Astrocyte (in vitro differentiated cells and primary cell): ENCODE data around the gene PROM1. TPM values are rescaled to one million over a fixed set of nuclear protein-coding genes. Genes with fewer than 3 reads are reported as not detected.

ENCODE experiments used
- DNase-seq: peaks from one replicate; pipeline ENCODE4 v3.0.0-alpha.2; 2010; ENCODE audit warnings: low read depth
- FAIRE-seq: peaks from 2 replicates; lab custom pipeline; 2011; peaks lifted over from hg19 to GRCh38; lab: Jason Lieb, UNC
- H2AFZ ChIP-seq: 2 replicates; pipeline ENCODE4 v1.6.0; 2012; ENCODE audit warnings: low read depth, low read length, inconsistent platforms
- H3K27ac ChIP-seq: 2 replicates; pipeline ENCODE4 v1.5.1; 2011; ENCODE audit warnings: low read depth, low read length, inconsistent platforms
- H3K27me3 ChIP-seq: 2 replicates; pipeline ENCODE4 v1.6.0; 2011; ENCODE audit warnings: low read length, inconsistent platforms; ENCODE audit not compliant: insufficient read depth
- H3K36me3 ChIP-seq: 2 replicates; pipeline ENCODE4 v1.5.1; 2011; ENCODE audit warnings: low read length, inconsistent platforms; ENCODE audit not compliant: insufficient read depth
- H3K4me1 ChIP-seq: 2 replicates; pipeline ENCODE4 v1.5.1; 2011; ENCODE audit warnings: low read length, inconsistent platforms; ENCODE audit not compliant: insufficient read depth
- H3K4me2 ChIP-seq: 2 replicates; pipeline ENCODE4 v1.6.0; 2012; ENCODE audit warnings: low read length, inconsistent platforms
- H3K4me3 ChIP-seq: 2 replicates; pipeline ENCODE4 v1.5.1; 2011; ENCODE audit warnings: low read depth, mild to moderate bottlenecking, low read length, inconsistent platforms; ENCODE audit not compliant: insufficient read depth
- H3K79me2 ChIP-seq: 2 replicates; pipeline ENCODE4 v1.6.0; 2012; ENCODE audit warnings: mild to moderate bottlenecking, low read length, inconsistent platforms; ENCODE audit not compliant: insufficient read depth
- H3K9ac ChIP-seq: 2 replicates; pipeline ENCODE4 v1.6.0; 2012; ENCODE audit warnings: mild to moderate bottlenecking, low read length, inconsistent platforms
- H3K9me3 ChIP-seq: 2 replicates; pipeline ENCODE4 v1.5.1; 2012; ENCODE audit warnings: low read depth, mild to moderate bottlenecking, low read length, inconsistent platforms; ENCODE audit not compliant: insufficient read depth
- H4K20me1 ChIP-seq: 2 replicates; pipeline ENCODE4 v1.6.0; 2012; ENCODE audit warnings: low read length, inconsistent platforms; ENCODE audit not compliant: insufficient read depth
- H3K27ac Mint-ChIP-seq: one replicate; pipeline ENCODE4 v1.8.0; 2021; ENCODE audit warnings: mild to moderate bottlenecking, mixed read lengths; ENCODE audit not compliant: unreplicated experiment
- H3K27me3 Mint-ChIP-seq: one replicate; pipeline ENCODE4 v1.8.0; 2021; ENCODE audit warnings: low read depth, mixed read lengths; ENCODE audit not compliant: unreplicated experiment
- H3K36me3 Mint-ChIP-seq: one replicate; pipeline ENCODE4 v1.8.0; 2021; ENCODE audit warnings: low read depth, mixed read lengths; ENCODE audit not compliant: unreplicated experiment
- H3K4me1 Mint-ChIP-seq: one replicate; pipeline ENCODE4 v1.8.0; 2021; ENCODE audit warnings: low read depth, mixed read lengths; ENCODE audit not compliant: unreplicated experiment
- H3K4me3 Mint-ChIP-seq: one replicate; pipeline ENCODE4 v1.8.0; 2021; ENCODE audit warnings: mild to moderate bottlenecking, moderate library complexity, mixed read lengths; ENCODE audit not compliant: unreplicated experiment
- H3K9me3 Mint-ChIP-seq: one replicate; pipeline ENCODE4 v1.8.0; 2021; ENCODE audit warnings: mild to moderate bottlenecking, mixed read lengths; ENCODE audit not compliant: unreplicated experiment
- CTCF ChIP-seq: IDR thresholded peaks from 2 replicates; pipeline ENCODE4 v1.5.1; 2011; ENCODE audit warnings: low read depth, mild to moderate bottlenecking, inconsistent platforms, low read length, moderate library complexity; ENCODE audit not compliant: insufficient read depth
- EZH2 ChIP-seq: IDR thresholded peaks from 2 replicates; pipeline ENCODE4 v1.6.1; 2012; ENCODE audit warnings: mild to moderate bottlenecking, low read length, inconsistent platforms; ENCODE audit not compliant: insufficient read depth
- total RNA-seq: library from RNA; stranded (reverse); gene quantifications from 2 replicates; pipeline ENCODE4 v1.2.1, GENCODE V29; 2021

The PROM1 gene
- total RNA-seq, 1 donor from 2014 or later, result 34.5 TPM

DNA sequence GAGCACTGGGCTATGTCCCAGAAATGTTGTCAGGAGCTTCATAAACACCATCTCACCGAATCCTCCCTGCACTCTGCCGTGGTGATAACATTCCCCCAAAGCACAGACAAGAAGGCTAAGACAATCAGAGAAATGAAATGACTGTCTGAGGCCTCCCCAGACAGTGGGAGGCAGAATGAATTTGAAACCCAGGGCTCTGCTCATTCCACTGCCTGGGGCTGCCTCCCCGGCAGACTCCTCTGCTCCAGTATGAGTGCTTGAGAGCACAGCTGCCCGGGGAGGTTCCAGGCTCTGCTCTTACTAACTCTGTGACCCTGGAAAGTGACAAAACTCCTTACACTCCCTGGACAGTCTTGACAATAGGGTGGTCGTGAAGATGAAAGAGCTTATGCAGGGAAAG lies 154.9 kb downstream of the PROM1 start:
- DNase-seq, result no peak
- peaks cover 4% of the 10 kb centered on the region for H3K9me3 Mint-ChIP-seq
- H3K4me1 Mint-ChIP-seq, result peaks cover 4% of the 10 kb centered on the region
- Histone ChIP-seq H3K27me3 (no peaks in the 10 kb centered on the region), H4K20me1 (no peaks in the 10 kb centered on the region), H3K9ac (no peak overlapping the region), H3K36me3 (no peaks in the 10 kb centered on the region), H3K27ac (no peak overlapping the region), H2AFZ (no peak overlapping the region), H3K9me3 (no peaks in the 10 kb centered on the region), H3K4me3 (no peak overlapping the region), H3K4me1 (no peaks in the 10 kb centered on the region), H3K4me2 (no peak overlapping the region), H3K79me2 (no peaks in the 10 kb centered on the region)
- FAIRE-seq, result no peak
- TF ChIP-seq CTCF (no peak), EZH2 (no peak)
- no peaks in the 10 kb centered on the region for H3K36me3 Mint-ChIP-seq
- no peaks in the 10 kb centered on the region for H3K27me3 Mint-ChIP-seq
- no peak overlapping the region for H3K27ac Mint-ChIP-seq
- H3K4me3 Mint-ChIP-seq, result no peak overlapping the region

DNA sequence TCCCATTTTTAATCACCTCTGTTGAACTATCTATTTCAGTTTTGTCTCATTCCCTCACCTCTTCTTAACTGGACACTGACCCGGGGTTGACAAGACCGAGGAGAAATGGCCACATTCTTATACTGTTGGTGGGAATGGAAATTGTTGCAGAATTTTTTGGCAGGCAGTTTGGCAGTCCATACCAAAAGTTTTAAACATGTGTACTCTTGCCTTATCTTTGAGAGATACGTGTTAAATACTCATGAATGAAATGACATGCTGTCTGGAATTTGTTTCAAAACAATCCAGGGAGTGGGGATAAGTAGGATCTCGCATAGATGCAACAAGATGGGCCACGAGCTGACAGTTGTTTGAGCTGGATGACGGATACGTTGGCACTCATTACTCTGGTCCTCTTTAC lies 157.3 kb downstream of the PROM1 start:
- Histone ChIP-seq H4K20me1 (no peaks in the 10 kb centered on the region), H3K27ac (no peak overlapping the region), H2AFZ (no peak overlapping the region), H3K4me2 (no peak overlapping the region), H3K4me3 (no peak overlapping the region), H3K9me3 (no peaks in the 10 kb centered on the region), H3K9ac (no peak overlapping the region), H3K36me3 (no peaks in the 10 kb centered on the region), H3K79me2 (no peaks in the 10 kb centered on the region), H3K27me3 (no peaks in the 10 kb centered on the region), H3K4me1 (peaks cover 6% of the 10 kb centered on the region)
- Mint-ChIP-seq H3K27ac (no peak overlapping the region), H3K4me1 (peaks cover 13% of the 10 kb centered on the region), H3K27me3 (no peaks in the 10 kb centered on the region), H3K9me3 (no peaks in the 10 kb centered on the region), H3K4me3 (no peak overlapping the region), H3K36me3 (no peaks in the 10 kb centered on the region)
- no peak for FAIRE-seq
- DNase-seq, result peak; percentile 48
- TF ChIP-seq EZH2 (no peak), CTCF (no peak)

- FAIRE-seq (no peak), DNase-seq (no peak)
- Mint-ChIP-seq H3K4me3 (no peak overlapping the region), H3K36me3 (no peaks in the 10 kb centered on the region), H3K4me1 (peaks cover 20% of the 10 kb centered on the region), H3K27me3 (no peaks in the 10 kb centered on the region), H3K27ac (no peak overlapping the region), H3K9me3 (no peaks in the 10 kb centered on the region)
- H3K4me3 ChIP-seq, result no peak overlapping the region
- TF ChIP-seq EZH2 (no peak), CTCF (no peak)
- no peaks in the 10 kb centered on the region for H3K79me2 ChIP-seq
- no peak overlapping the region for H3K27ac ChIP-seq
- H4K20me1 ChIP-seq, result no peaks in the 10 kb centered on the region
- no peaks in the 10 kb centered on the region for H3K36me3 ChIP-seq
- no peak overlapping the region for H3K4me2 ChIP-seq
- H3K9ac ChIP-seq, result no peak overlapping the region
- H2AFZ ChIP-seq, result no peak overlapping the region
- peaks cover 13% of the 10 kb centered on the region for H3K4me1 ChIP-seq
- H3K27me3 ChIP-seq, result no peaks in the 10 kb centered on the region
- H3K9me3 ChIP-seq, result no peaks in the 10 kb centered on the region
These were observed 158.0 kb downstream of the PROM1 start for GRCh38 chr4:15925830-15926229.
